ENCODE results near the gene FAM184B.

DNA sequence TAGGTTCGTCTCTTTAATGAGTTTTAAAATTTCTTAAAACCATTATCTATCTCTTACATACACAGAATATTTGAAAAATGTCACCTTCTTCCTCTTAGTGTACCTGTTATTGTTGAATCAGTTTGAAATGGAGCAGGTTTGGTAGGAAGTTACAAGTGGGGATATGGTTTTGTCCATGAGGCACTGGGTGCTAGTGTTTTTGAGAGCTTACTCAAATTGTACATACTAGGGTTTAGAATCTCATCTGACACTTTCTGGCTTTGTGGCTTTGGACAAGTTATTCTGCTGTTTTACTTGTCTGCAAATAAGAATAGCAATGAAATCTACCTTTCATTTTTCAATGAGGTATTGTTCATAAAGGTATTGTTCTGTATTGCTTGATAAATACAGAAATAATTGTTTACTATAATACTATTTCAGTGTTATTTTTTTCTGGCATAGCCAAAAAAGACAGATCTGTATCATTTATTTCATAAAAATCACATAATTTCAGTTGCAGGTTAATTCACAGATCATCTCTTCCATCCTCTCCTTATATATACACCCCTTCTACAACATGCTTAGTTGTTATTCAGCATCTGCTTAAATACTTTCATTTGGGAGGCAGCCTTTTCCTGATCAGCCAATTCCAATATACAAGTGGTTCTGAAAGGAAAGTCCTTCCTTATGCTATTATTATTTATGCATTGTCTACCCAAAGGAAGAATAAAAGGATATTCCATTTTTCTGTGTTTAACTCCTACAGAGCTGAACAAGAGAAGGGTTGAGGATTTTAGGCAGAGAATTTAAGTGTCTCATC lies 42.6 kb upstream of the FAM184B start:
- TF ChIP-seq POLR2A (IDR thresholded peaks at IDR 0.05; ENCODE audit: low read length) (no peak), GATA1 (IDR thresholded peaks at IDR 0.05; ENCODE audit: low read depth, low read length) (no peak)

Data from erythroblast (primary cell).